GM19467 (cell line): ENCODE data around the gene WDR73.

Source experiments
- ATAC-seq: cut with Tn5 transposase; IDR thresholded peaks from one replicate; pipeline ENCODE4 v1.9.1; 2021; ENCODE audit warnings: mild to moderate bottlenecking, moderate library complexity; ENCODE audit not compliant: unreplicated experiment

Gene WDR73

GRCh38 chr15:84621358-84621979 is 32.6 kb downstream of the WDR73 start:
- no peak for ATAC-seq

- no peak for ATAC-seq
These were observed 33.5 kb downstream of the WDR73 start for GRCh38 chr15:84620626-84621025.

- ATAC-seq = no peak
These were observed 37.8 kb downstream of the WDR73 start for GRCh38 chr15:84616235-84616634.

- ATAC-seq = no peak
These were observed 42.5 kb downstream of the WDR73 start for GRCh38 chr15:84611631-84612030.

- ATAC-seq = no peak
These were observed 44.1 kb downstream of the WDR73 start for GRCh38 chr15:84609818-84610525.

- no peak for ATAC-seq
These were observed 45.3 kb downstream of the WDR73 start for GRCh38 chr15:84608707-84609284.

- no peak for ATAC-seq
These were observed 47.4 kb downstream of the WDR73 start for GRCh38 chr15:84606653-84607120.

- no peak for ATAC-seq
These were observed 48.6 kb downstream of the WDR73 start for GRCh38 chr15:84605554-84605882.

- ATAC-seq = no peak
These were observed 49.1 kb downstream of the WDR73 start for GRCh38 chr15:84604826-84605553.

GRCh38 chr15:84603630-84604379 is 50.3 kb downstream of the WDR73 start:
- no peak for ATAC-seq

GRCh38 chr15:84601555-84601838 is 52.6 kb downstream of the WDR73 start:
- no peak for ATAC-seq

- ATAC-seq = peak; percentile 97
These were observed 53.2 kb downstream of the WDR73 start, which contains the start of gene ZSCAN2 for GRCh38 chr15:84600687-84601554. ZSCAN2 (plus strand) TSS chr15:84601009; CDS start chr15:84603928, 2,919 bp downstream.

- peak; percentile 3 for ATAC-seq
These were observed 53.8 kb downstream of the WDR73 start for GRCh38 chr15:84600331-84600686.

GRCh38 chr15:84599906-84600305 is 54.2 kb downstream of the WDR73 start:
- no peak for ATAC-seq

- no peak for ATAC-seq
These were observed 55.1 kb downstream of the WDR73 start for GRCh38 chr15:84598993-84599392.

- no peak for ATAC-seq
These were observed 55.8 kb downstream of the WDR73 start for GRCh38 chr15:84598250-84598649.

GRCh38 chr15:84597296-84597695 is 56.8 kb downstream of the WDR73 start:
- no peak for ATAC-seq

- no peak for ATAC-seq
These were observed 58.4 kb downstream of the WDR73 start for GRCh38 chr15:84595660-84596059.

GRCh38 chr15:84594617-84595290 is 59.3 kb downstream of the WDR73 start:
- no peak for ATAC-seq

- ATAC-seq = no peak
These were observed 62.3 kb downstream of the WDR73 start for GRCh38 chr15:84591815-84592214.
